ENCODE measurements around the gene SPPL3.
"Not testable (repeated sequence)": the region's sequence is repeated elsewhere in the genome, so short reads cannot be mapped to it uniquely, and the experiment has no call there.

SPPL3 gene

GRCh38 chr12:120904197-120904773 is at the start of gene SPPL3:
TSS of gene SPPL3 (minus strand) at chr12:120904358. CDS start at chr12:120903867, 491 bp downstream.
- DNase-seq (ENCODE audit: low read depth in 2 of 2), result peak; percentile 77 to 94

GRCh38 chr12:120950807-120951206 is 46.6 kb upstream of the SPPL3 start:
- DNase-seq (ENCODE audit: low read depth in 2 of 2), result no peak

- DNase-seq (ENCODE audit: low read depth in 2 of 2), result not testable (repeated sequence)
Measured at GRCh38 chr12:120950260-120950799, 46.2 kb upstream of the SPPL3 start.

DNA sequence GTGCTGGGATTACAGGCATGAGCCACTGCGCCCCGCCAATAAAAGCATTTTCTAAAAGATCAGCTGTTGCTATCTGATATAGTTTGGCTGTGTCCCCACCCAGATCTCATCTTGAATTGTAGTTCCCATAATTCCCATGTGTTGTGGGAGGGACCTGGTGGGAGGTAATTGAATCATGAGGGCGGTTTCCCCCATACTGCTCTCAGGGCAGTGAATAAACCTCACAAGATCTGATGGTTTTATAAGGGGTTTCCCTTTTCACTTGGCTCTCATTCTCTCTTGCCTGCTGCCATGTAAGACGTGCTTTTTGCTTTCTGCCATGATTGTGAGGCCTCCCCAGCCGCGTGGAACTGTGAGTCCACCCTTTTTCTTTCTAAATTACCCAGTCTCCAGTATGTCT is 41.4 kb upstream of the SPPL3 start:
- not testable (repeated sequence) for DNase-seq (ENCODE audit: low read depth in 2 of 2)

DNA sequence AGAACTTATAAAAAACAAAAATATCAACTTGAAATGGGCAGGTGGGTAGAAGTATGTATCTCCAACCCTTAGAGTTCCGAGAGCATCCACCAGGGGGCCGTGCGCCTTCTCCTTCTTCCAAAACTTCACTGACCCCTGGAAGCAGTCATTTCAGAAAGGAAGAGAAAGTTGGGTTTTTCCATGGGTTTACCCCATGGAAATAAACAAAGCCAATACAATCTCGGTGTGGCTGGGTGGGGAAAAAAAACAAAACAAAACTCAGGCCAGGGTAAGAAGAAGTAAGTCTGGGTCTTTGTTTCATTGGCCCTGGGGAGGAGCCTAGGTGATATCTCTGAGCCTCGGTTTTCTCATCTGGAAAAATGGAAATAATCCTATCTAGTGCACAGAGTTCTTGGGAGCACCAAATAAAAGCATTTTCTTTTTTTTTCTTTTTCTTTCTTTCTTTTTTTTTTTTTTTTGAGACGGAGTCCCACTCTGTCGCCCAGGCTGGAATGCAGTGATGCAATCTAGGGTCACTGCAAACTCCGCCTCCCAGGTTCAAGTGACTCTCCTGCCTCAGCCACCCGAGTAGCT is 40.6 kb upstream of the SPPL3 start:
- peak; percentile 12 to 54 for DNase-seq (ENCODE audit: low read depth in 2 of 2)

DNA sequence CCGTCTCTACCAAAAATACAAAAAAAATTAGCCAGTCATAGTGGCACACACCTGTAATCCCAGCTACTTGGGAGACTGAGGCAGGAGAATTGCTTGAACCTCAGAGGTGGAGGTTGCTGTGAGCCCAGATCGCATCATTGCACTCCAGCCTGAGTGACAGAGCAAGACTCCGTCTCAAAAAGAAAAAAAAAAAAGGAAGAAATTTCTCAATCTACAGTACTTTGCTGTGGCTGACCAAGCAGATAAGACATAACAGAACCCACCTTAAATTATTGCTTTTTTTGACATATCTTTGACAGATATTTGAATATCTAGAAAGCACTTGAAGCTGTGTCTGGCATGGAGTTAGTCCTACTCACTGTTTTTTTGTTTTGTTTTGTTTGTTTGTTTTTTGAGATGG is 39.3 kb upstream of the SPPL3 start:
- no peak for DNase-seq (ENCODE audit: low read depth in 2 of 2)

- DNase-seq (ENCODE audit: low read depth in 2 of 2), result no peak
Measured at GRCh38 chr12:120941846-120942405, 37.8 kb upstream of the SPPL3 start.

DNA sequence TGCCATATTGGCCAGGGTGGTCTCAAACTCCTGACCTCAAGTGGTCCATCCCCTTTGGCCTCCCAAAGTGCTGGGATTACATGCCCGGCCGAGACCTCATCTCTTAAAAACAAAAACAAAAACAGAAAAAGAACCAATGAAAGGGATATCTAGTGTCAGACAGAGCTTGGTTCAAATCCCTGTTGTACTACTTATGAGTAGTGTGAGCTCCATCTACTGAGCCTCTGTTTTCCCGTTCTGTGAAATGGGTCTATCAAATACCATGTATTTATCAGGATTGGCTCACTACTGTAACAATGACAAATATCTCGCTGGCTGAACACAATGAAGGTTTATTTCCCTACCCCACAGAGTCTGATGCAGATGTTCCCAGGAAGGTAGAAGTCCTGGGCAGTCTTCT is 37.3 kb upstream of the SPPL3 start:
- no peak for DNase-seq (ENCODE audit: low read depth in 2 of 2)

GRCh38 chr12:120940799-120941198 is 36.6 kb upstream of the SPPL3 start:
- no peak for DNase-seq (ENCODE audit: low read depth in 2 of 2)

GRCh38 chr12:120940006-120940405 is 35.8 kb upstream of the SPPL3 start:
- DNase-seq (ENCODE audit: low read depth in 2 of 2), result no peak

- no peak for DNase-seq (ENCODE audit: low read depth in 2 of 2)
Measured at GRCh38 chr12:120939523-120939922, 35.4 kb upstream of the SPPL3 start.

DNA sequence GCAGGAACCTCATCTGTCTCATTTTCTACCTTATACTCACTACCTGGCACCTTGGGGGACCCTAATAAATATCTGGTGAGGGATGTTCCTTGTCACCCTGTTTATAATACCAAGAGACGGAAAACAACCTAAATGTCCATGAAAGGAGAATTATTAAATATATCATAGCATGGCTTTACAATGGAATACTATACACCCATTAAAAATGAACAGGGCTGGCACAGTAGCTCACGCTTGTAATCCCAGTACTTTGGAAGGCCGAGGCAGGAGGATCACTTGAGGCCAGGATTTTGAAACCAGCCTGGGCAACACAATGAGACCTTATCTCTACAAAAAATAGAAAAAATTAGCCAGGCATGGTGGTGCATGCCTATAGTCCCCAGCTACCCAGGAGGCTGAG is 34.3 kb upstream of the SPPL3 start:
- DNase-seq (ENCODE audit: low read depth in 2 of 2), result no peak

DNA sequence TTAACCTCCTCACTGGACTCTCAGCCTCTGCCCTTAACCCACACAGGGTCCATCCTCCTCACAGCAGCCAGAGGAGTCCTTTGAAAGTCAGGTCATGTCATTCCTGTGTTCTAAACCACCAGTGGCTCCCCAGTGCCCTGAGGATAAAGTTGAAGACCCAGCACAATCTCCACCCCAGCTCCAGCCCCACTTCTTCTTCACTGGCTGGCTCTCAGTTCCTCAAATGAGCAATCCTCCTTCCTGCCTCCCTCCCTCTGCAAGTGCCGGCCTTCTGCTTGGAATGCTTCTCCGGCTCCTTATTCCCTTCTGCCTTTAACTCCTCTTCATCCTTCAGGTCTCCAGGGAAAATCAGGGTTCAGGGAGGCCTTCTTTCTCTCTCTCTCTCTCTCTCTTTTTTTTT is 32.0 kb upstream of the SPPL3 start:
- DNase-seq (ENCODE audit: low read depth in 2 of 2), result no peak

DNA sequence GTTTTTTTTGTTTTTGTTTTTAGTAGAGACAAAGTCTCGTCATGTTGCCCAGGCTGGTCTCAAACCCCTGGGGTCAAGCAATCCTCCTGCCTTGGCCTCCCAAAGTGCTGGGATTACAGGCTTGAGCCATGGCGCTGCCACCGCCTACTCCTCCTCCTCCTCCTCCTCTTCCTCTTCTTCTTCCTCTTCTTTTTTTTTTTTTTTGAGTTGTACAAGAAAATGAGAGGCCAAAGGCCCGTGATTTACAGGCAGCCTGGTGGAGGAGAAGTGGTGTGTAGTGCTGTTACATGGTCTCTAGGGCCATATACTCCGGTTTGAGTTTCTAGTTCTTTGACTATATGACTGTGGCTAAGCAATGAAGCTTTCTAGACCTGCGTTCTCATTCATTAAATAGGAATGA is 29.6 kb upstream of the SPPL3 start:
- DNase-seq (ENCODE audit: low read depth in 2 of 2), result no peak

DNA sequence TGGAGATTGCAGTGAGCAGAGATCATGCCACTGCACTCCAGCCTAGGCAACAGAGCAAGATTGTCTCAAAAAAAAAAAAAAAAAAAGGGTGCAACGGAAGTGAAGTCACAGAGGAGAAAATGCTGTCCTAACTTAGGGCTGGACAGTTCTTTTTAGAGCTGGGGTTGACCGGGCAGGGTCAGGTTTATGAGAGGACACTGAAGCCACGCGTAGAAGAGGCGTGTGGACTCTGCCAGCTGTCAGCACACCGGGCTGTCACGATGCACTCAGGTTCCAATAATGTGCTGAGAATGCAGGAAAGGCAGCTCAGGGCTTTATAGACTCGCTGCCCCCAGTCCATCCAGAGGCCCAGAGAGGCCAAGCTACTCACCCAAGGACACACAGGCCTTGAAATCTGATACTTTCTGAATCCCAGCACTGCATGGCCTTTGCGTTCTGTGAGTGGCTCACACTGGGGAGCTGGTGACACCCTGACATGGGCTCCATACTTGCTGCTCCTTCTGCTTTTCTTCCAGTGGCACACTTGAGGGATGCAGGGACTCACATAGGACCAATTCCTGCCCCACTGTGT is 28.9 kb upstream of the SPPL3 start:
- no peak for DNase-seq (ENCODE audit: low read depth in 2 of 2)

DNA sequence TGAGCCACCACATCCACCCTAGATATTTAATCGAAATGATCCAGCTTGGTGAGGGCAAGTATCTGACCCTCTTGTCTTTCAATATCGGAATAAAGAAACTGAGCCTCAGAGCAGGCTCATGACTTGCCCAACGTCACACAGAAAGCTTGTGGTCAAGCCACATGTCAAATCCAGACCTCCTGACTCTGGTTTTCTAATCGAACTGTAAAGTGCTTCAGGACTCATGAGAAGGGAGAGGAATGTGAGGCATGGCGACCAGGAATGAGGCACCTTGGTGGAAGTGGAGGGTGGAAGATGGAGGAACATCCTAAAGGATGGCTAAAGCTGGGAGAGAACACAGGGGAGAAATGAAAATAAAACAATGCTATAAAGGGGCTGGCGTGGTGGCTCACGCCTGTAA is 27.9 kb upstream of the SPPL3 start:
- no peak for DNase-seq (ENCODE audit: low read depth in 2 of 2)

- no peak for DNase-seq (ENCODE audit: low read depth in 2 of 2)
Measured at GRCh38 chr12:120930032-120930431, 25.9 kb upstream of the SPPL3 start.

DNA sequence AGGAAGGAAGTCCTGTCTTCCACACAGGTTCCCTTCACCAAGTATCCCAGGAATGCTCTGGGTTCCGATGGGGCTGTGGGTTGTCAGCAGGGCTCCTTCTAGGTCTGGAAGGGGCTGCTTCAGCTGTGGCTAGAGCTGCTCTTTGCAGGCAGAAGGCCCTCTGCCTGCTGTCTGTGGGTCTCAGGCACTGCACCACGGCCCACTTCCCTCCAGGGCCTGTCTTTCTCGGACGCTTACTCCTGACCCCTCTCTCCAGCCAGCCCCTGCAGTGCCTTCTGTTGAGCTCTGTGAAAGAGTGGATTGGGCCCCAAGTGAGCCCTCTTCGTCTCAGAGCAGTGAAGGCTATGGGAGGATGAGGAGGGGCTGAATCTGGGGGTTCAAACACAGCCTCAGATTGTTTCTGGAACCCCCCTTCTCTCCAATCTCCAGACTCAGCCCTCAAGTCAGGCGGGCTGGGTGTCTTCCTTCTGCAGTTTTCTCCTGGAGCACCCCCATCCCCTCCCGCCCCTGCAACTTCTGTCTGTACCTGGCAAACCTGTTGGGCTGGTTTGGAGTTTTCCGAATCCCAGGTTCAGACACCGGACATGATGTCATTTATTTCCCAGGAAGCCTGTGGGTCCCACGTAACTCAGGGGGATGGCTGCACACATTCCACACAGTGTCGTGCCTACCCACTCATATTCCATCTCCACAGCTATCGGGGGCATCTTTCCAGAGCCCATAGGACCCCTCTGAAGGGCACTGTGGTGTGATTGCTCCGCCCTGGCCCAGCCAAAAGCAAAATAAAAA is 24.9 kb upstream of the SPPL3 start:
- DNase-seq (ENCODE audit: low read depth in 2 of 2), result no peak

GRCh38 chr12:120925740-120926563 is 21.8 kb upstream of the SPPL3 start:
- no peak for DNase-seq (ENCODE audit: low read depth in 2 of 2)

DNA sequence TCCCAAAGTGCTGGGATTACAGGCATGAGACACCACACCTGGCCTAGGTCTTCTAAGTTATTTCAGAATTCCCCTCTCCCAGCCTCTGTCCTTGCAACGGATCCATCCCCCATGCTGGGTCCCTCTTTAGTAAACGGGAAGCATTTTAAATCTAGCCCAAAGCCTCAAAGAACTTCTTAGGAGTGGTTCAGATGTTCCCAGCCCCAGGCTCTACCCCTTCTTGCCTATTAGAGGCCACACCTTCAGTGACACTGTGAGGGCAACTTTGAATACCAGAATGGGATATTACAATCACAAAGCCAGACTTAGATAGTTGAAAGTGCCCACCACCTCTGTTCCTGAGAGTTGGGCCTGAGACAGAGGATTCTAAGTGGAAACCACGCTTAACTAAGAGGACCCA is 18.1 kb upstream of the SPPL3 start:
- no peak for DNase-seq (ENCODE audit: low read depth in 2 of 2)

- no peak for DNase-seq (ENCODE audit: low read depth in 2 of 2)
Measured at GRCh38 chr12:120921637-120922036, 17.5 kb upstream of the SPPL3 start.

All from stimulated activated CD4-positive, alpha-beta T cell treated with anti-CD3 and anti-CD28 coated beads, Interleukin-1b, Interleukin-23, amount 100 ng/mL, for 1 hour (primary cell).